GM12878 (cell line): Measurements from ENCODE around the gene PIEZO2. TPM values are rescaled to one million over a fixed set of nuclear protein-coding genes. Genes with fewer than 3 reads are reported as not detected.

Source experiments
- ATAC-seq: fragments of 200-7000 bp; cut with Tn5 transposase; 3 replicates; pipeline ENCODE4 v1.9.1; 2020; ENCODE audit warnings: mild to moderate bottlenecking, moderate library complexity
- BruUV-seq: library from RNA; stranded (reverse); fragments of 400-500 nt; replicated peaks from 2 replicates; lab custom pipeline; 2021; lab: Mats Ljungman, UMichigan
- CTCF ChIA-PET: fragments of 300-600 bp; sonication (Branson Sonifier 250); formaldehyde crosslinking; extraction: SDS; loops from one replicate; lab custom pipeline; 2021; ENCODE audit warnings: inconsistent platforms; lab: Yijun Ruan, JAX
- POLR2A ChIA-PET: fragments of 350-600 bp; formaldehyde crosslinking; extraction: SDS; loops from one replicate; lab custom pipeline; 2021; ENCODE audit warnings: inconsistent platforms; lab: Charles Lee
- RAD21 ChIA-PET: fragments of 300-600 bp; sonication (Branson Sonifier 250); formaldehyde crosslinking; loops from one replicate; lab custom pipeline; 2023; ENCODE audit warnings: antibody characterized with exemption; ENCODE audit not compliant: unreplicated experiment; lab: Charles Lee
- SMC1A ChIA-PET: fragments of 300-600 bp; sonication (Branson Sonifier 250); formaldehyde crosslinking; loops from one replicate; lab custom pipeline; 2023; ENCODE audit not compliant: unreplicated experiment, uncharacterized antibody; lab: Charles Lee
- DNase-seq: peaks from one replicate; pipeline ENCODE4 v3.0.0-alpha.2; 2011; ENCODE audit warnings: low read depth, low spot score
- FAIRE-seq: peaks from 3 replicates; lab custom pipeline; 2011; peaks lifted over from hg19 to GRCh38; lab: Jason Lieb, UNC
- H2AFZ ChIP-seq: 2 replicates; pipeline ENCODE4 v1.6.0; 2011; ENCODE audit warnings: low read depth, low read length, control low read depth; ENCODE audit not compliant: control insufficient read depth
- H3K27ac ChIP-seq: 2 replicates; pipeline ENCODE4 v1.5.1; 2011; ENCODE audit warnings: control low read depth; ENCODE audit not compliant: control insufficient read depth, insufficient read depth
- H3K27me3 ChIP-seq, 2 experiments: replicated peaks in 1 of 2; 2 replicates each; pipeline versions ENCODE4 v1.6.0 to v1.6.1; 2011; ENCODE audit warnings: low read length in 1 of 2; ENCODE audit not compliant: control insufficient read depth in 2 of 2, insufficient read depth in 2 of 2
- H3K36me3 ChIP-seq, 2 experiments: 2 replicates each; pipeline ENCODE4 v1.5.1; 2011; ENCODE audit warnings: low read length in 1 of 2; ENCODE audit not compliant: control insufficient read depth in 2 of 2, insufficient read depth in 2 of 2
- H3K4me1 ChIP-seq: 2 replicates; pipeline ENCODE4 v1.6.1; 2011; ENCODE audit warnings: mild to moderate bottlenecking, low read length, moderate library complexity, mixed read lengths; ENCODE audit not compliant: control insufficient read depth, insufficient read depth
- H3K4me2 ChIP-seq: 2 replicates; pipeline ENCODE4 v1.6.0; 2011; ENCODE audit warnings: control low read depth; ENCODE audit not compliant: control insufficient read depth, insufficient read depth
- H3K4me3 ChIP-seq: fragments of 200-600 bp; sonication (generic); 2 replicates; pipeline ENCODE4 v1.5.1; 2016
- H3K79me2 ChIP-seq: 2 replicates; pipeline ENCODE4 v1.6.0; 2011; ENCODE audit warnings: low read length; ENCODE audit not compliant: control insufficient read depth, insufficient read depth
- H3K9ac ChIP-seq: 2 replicates; pipeline ENCODE4 v1.8.0; 2011; ENCODE audit warnings: low read length, control low read depth, mixed read lengths; ENCODE audit not compliant: control insufficient read depth, insufficient read depth
- H3K9me3 ChIP-seq: replicated peaks from 3 replicates; pipeline ENCODE4 v1.5.1; 2011; ENCODE audit warnings: mild to moderate bottlenecking, low read length; ENCODE audit not compliant: control insufficient read depth, insufficient read depth
- H4K20me1 ChIP-seq: 2 replicates; pipeline ENCODE4 v1.6.0; 2011; ENCODE audit not compliant: control insufficient read depth, insufficient read depth
- BMI1 ChIP-seq: fragments of 450-650 bp; IDR thresholded peaks from 2 replicates; pipeline ENCODE4 v1.6.1; 2016; ENCODE audit warnings: mild to moderate bottlenecking, moderate library complexity, borderline replicate concordance
- BRCA1 ChIP-seq: IDR thresholded peaks from 2 replicates; pipeline ENCODE4 v1.6.1; 2011; ENCODE audit warnings: low read depth, low read length, improper control_type of control experiment
- CHD4 ChIP-seq: fragments of 200-600 bp; sonication (generic); IDR thresholded peaks from 2 replicates; pipeline ENCODE4 v1.6.1; 2016; ENCODE audit warnings: mild to moderate bottlenecking
- CREM ChIP-seq: IDR thresholded peaks from 2 replicates; pipeline ENCODE4 v1.6.1; 2014; ENCODE audit warnings: antibody characterized with exemption, low read depth
- ETV6 ChIP-seq, 2 experiments: fragments of 450-650 bp in 1 of 2; IDR thresholded peaks in 1 of 2; conservative IDR thresholded peaks in 1 of 2; 2 replicates each; pipeline ENCODE4 v1.6.1; 2014; ENCODE audit warnings: antibody characterized with exemption in 1 of 2, borderline replicate concordance in 1 of 2, low read depth in 1 of 2, mild to moderate bottlenecking in 1 of 2, moderate library complexity in 1 of 2
- FOS ChIP-seq: IDR thresholded peaks from 3 replicates; pipeline ENCODE4 v1.6.1; 2011; ENCODE audit warnings: borderline replicate concordance; ENCODE audit not compliant: insufficient read length; ENCODE audit errors: extremely low read depth
- GABPA ChIP-seq: IDR thresholded peaks from 2 replicates; pipeline ENCODE4 v1.6.1; 2014; ENCODE audit warnings: antibody characterized with exemption, low read depth, mild to moderate bottlenecking, inconsistent platforms
- JUNB ChIP-seq: IDR thresholded peaks from 2 replicates; pipeline ENCODE4 v1.6.1; 2016; ENCODE audit warnings: antibody characterized with exemption, mild to moderate bottlenecking
- LARP7 ChIP-seq: fragments of 450-650 bp; IDR thresholded peaks from 2 replicates; pipeline ENCODE4 v1.6.1; 2017; ENCODE audit warnings: mild to moderate bottlenecking
- MYC ChIP-seq: IDR thresholded peaks from 2 replicates; pipeline ENCODE4 v1.6.1; 2011; ENCODE audit warnings: mild to moderate bottlenecking, low read length, moderate library complexity, inconsistent platforms; ENCODE audit not compliant: insufficient read depth, insufficient replicate concordance, insufficient read length, severe bottlenecking
- RBBP5 ChIP-seq: fragments of 200-600 bp; sonication (generic); conservative IDR thresholded peaks from 2 replicates; pipeline ENCODE4 v1.6.1; 2016
- SIX5 ChIP-seq: IDR thresholded peaks from 2 replicates; pipeline ENCODE4 v1.6.1; 2011; ENCODE audit warnings: mild to moderate bottlenecking, low read depth, low read length, moderate library complexity; ENCODE audit not compliant: severe bottlenecking
- SMAD1 ChIP-seq: fragments of 450-650 bp; IDR thresholded peaks from 2 replicates; pipeline ENCODE4 v1.6.1; 2018; ENCODE audit warnings: mild to moderate bottlenecking, low read depth; ENCODE audit not compliant: partially characterized antibody
- SMC3 ChIP-seq: IDR thresholded peaks from 2 replicates; pipeline ENCODE4 v1.6.1; 2011; ENCODE audit warnings: low read length, improper control_type of control experiment, borderline replicate concordance
- SPI1 ChIP-seq: IDR thresholded peaks from 2 replicates; pipeline ENCODE4 v1.6.1; 2011; ENCODE audit warnings: low read depth, mild to moderate bottlenecking, low read length, moderate library complexity, borderline replicate concordance; ENCODE audit not compliant: insufficient read depth
- WRNIP1 ChIP-seq: IDR thresholded peaks from 2 replicates; pipeline ENCODE4 v1.6.1; 2011; ENCODE audit warnings: low read depth, low read length, improper control_type of control experiment, borderline replicate concordance
- YBX1 ChIP-seq: fragments of 450-650 bp; IDR thresholded peaks from 2 replicates; pipeline ENCODE4 v1.6.1; 2016; ENCODE audit warnings: antibody characterized with exemption
- WGBS: methylation state at CpG from one replicate; pipeline ENCODE4 v1.1.6; 2016; ENCODE audit warnings: low lambda C conversion rate; ENCODE audit not compliant: insufficient replicate concordance, insufficient coverage; ENCODE audit errors: missing lambda C conversion rate; 5-methylcytosine and 5-hydroxymethylcytosine counted together
- in situ Hi-C: fragments of 300-500 bp; cut with MboI; formaldehyde crosslinking; loops from 9 replicates; pipeline ENCODE4 v1.14.3; 2018; ENCODE audit warnings: mixed read lengths
- intact Hi-C: fragments of 100-400 bp; cut with micrococcal nuclease; formaldehyde crosslinking; loops from one replicate; pipeline ENCODE4 v1.14.2; 2022; ENCODE audit not compliant: unreplicated experiment
- polyA plus RNA-seq, 11 experiments: library from polyadenylated mRNA; depleted of rRNA in 4 of 11; unstranded in 6 of 11; stranded (reverse) in 5 of 11; fragments of >200 nt; fragmentation: Nextera tagmentation in 4 of 11; fragmentation: Illumina TruSeq in 1 of 11; extraction: Ambion mirVana in 4 of 11; extraction: Trizol in 1 of 11; gene quantifications; 1 replicate in 1 of 11; 2 replicates in 10 of 11; pipeline versions ENCODE4 v1.2.1 to v1.2.3, GENCODE V29; 2011 to 2016; ENCODE audit warnings: inconsistent platforms in 2 of 11, missing spikeins in 2 of 11, low read depth in 1 of 11
- total RNA-seq, 4 experiments: library from RNA; depleted of rRNA in 3 of 4; stranded (reverse); fragments of >200 nt in 3 of 4; fragmentation: Illumina TruSeq in 1 of 4; extraction: Trizol in 1 of 4; gene quantifications; 2 replicates each; pipeline versions ENCODE4 v1.2.1 to v1.2.3, GENCODE V29; 2013 to 2021
- TF ChIP-seq, protein P1 (sequence below): fragments of 450-650 bp; IDR thresholded peaks from 2 replicates; pipeline ENCODE4 v1.6.1; 2017; ENCODE audit warnings: mild to moderate bottlenecking
- TF ChIP-seq, protein P2 (sequence below): IDR thresholded peaks from 2 replicates; pipeline ENCODE4 v1.6.1; 2011; ENCODE audit warnings: low read depth, mild to moderate bottlenecking, low read length, moderate library complexity, borderline replicate concordance; ENCODE audit errors: extremely low read depth
- TF ChIP-seq, protein P3 (sequence below): IDR thresholded peaks from 2 replicates; pipeline ENCODE4 v1.6.1; 2012; ENCODE audit warnings: low read depth, low read length, improper control_type of control experiment
- TF ChIP-seq, protein P4 (sequence below): fragments of 450-650 bp; IDR thresholded peaks from 2 replicates; pipeline ENCODE4 v1.6.1; 2017; ENCODE audit warnings: mild to moderate bottlenecking, low read depth, inconsistent platforms; ENCODE audit not compliant: poor library complexity, severe bottlenecking

Gene PIEZO2
- total and polyA plus RNA-seq, 10 of the 15 experiments (the other 5 are each of a cell fraction or from before 2014, with no cell fraction given), result 6.7 to 42.3 (median 27.4) TPM

DNA sequence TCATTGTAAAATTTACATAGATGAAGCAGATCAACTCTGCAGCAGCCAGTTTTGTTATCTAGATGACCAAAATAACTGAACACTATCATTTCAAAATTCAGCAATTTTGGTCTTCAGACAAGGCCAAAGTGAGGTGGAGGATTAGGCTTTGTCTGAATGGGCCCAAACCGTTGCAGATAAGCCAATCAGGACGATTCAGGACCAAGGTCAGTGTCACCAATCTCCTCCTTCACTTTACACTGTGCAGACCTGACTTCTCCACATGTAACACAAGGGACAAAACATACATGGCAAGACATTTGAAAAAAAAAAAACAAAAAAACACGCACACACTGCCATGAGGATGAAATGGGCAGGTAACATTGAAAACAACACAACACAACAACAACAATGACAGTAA lies 412.4 kb downstream of the PIEZO2 start (continued):
- TF ChIP-seq ETV6 (conservative IDR thresholded peaks at IDR 0.05 in 1 of 2, IDR thresholded peaks at IDR 0.05 in 1 of 2; ENCODE audit: borderline replicate concordance in 1 of 2, low read depth in 1 of 2), result no peak
- TF ChIP-seq CREM, result no peak
- no peak for TF ChIP-seq FOS
- TF ChIP-seq, all 136 proteins: peak for 1

DNA sequence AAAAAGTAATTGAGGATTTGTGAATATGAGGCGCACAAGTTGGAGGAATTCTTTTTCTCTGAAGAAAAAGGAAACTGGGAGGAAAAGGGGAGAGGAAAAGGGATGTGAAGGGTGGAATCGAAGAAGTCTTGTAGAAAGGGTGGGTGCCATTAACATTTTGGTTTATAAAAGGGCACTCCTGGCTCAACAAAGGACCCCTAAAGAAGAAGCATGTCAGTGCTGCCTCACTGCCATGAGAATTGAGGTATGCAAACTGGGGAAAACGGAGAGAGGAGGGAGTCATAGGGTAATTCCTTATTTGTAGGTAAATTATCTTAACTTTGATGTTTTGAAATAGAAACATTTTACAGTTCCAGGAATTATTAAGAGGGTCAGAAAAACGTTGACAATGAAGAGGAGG lies 416.4 kb downstream of the PIEZO2 start:
- no peak for FAIRE-seq

More for the DNA sequence above, 416.4 kb downstream of the PIEZO2 start:
- CTCF ChIA-PET, result no interaction called here
- no peak overlapping the region for H3K27ac ChIP-seq
- no TSS peak for BruUV-seq
- WGBS, result 13% methylated on average over 4 of the region's 4 CpGs
- no peaks in the 10 kb centered on the region for H3K9me3 ChIP-seq
- no peaks in the 10 kb centered on the region for H3K4me1 ChIP-seq
- H3K4me3 ChIP-seq, result no peak overlapping the region
- H3K27me3 ChIP-seq, result no peaks in the 10 kb centered on the region
- RAD21 ChIA-PET, result no interaction called here
- TF ChIP-seq JUNB, result no peak
- TF ChIP-seq MYC, result no peak
- TF ChIP-seq YBX1, result no peak
- TF ChIP-seq, protein P1, sequence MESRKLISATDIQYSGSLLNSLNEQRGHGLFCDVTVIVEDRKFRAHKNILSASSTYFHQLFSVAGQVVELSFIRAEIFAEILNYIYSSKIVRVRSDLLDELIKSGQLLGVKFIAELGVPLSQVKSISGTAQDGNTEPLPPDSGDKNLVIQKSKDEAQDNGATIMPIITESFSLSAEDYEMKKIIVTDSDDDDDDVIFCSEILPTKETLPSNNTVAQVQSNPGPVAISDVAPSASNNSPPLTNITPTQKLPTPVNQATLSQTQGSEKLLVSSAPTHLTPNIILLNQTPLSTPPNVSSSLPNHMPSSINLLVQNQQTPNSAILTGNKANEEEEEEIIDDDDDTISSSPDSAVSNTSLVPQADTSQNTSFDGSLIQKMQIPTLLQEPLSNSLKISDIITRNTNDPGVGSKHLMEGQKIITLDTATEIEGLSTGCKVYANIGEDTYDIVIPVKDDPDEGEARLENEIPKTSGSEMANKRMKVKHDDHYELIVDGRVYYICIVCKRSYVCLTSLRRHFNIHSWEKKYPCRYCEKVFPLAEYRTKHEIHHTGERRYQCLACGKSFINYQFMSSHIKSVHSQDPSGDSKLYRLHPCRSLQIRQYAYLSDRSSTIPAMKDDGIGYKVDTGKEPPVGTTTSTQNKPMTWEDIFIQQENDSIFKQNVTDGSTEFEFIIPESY, result no peak
- TF ChIP-seq BRCA1, result no peak
- no peak for TF ChIP-seq SIX5
- TF ChIP-seq, protein P2, sequence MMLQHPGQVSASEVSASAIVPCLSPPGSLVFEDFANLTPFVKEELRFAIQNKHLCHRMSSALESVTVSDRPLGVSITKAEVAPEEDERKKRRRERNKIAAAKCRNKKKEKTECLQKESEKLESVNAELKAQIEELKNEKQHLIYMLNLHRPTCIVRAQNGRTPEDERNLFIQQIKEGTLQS, result no peak
- no peak for TF ChIP-seq CHD4
- no peak for TF ChIP-seq WRNIP1
- no peak for TF ChIP-seq SMC3
- no peak for TF ChIP-seq GABPA
- no peak for TF ChIP-seq SPI1
- TF ChIP-seq SMAD1, result no peak
- TF ChIP-seq LARP7, result no peak
- TF ChIP-seq, protein P3, sequence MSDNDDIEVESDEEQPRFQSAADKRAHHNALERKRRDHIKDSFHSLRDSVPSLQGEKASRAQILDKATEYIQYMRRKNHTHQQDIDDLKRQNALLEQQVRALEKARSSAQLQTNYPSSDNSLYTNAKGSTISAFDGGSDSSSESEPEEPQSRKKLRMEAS, result no peak
- TF ChIP-seq, protein P4, sequence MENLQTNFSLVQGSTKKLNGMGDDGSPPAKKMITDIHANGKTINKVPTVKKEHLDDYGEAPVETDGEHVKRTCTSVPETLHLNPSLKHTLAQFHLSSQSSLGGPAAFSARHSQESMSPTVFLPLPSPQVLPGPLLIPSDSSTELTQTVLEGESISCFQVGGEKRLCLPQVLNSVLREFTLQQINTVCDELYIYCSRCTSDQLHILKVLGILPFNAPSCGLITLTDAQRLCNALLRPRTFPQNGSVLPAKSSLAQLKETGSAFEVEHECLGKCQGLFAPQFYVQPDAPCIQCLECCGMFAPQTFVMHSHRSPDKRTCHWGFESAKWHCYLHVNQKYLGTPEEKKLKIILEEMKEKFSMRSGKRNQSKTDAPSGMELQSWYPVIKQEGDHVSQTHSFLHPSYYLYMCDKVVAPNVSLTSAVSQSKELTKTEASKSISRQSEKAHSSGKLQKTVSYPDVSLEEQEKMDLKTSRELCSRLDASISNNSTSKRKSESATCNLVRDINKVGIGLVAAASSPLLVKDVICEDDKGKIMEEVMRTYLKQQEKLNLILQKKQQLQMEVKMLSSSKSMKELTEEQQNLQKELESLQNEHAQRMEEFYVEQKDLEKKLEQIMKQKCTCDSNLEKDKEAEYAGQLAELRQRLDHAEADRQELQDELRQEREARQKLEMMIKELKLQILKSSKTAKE, result no peak
- no peak for TF ChIP-seq RBBP5
- no peak for TF ChIP-seq BMI1
- H4K20me1 ChIP-seq, result no peaks in the 10 kb centered on the region
- peaks cover 0 to 11% of the 10 kb centered on the region in 2 experiments; a peak in 2 of 4 replicates for H3K36me3 ChIP-seq
- H3K4me2 ChIP-seq, result no peak overlapping the region
- POLR2A ChIA-PET, result no interaction called here
- no peak overlapping the region for H3K9ac ChIP-seq
- SMC1A ChIA-PET, result no interaction called here
- DNase-seq (no peak), ATAC-seq (no peak)
- no peak overlapping the region for H2AFZ ChIP-seq
- intact Hi-C loops (no loop called here), in situ Hi-C loops (no loop called here)
- no peaks in the 10 kb centered on the region for H3K79me2 ChIP-seq
